HEK293T (cell line): Measurements from ENCODE around the gene MEIOC.

Experiments
- CTBP1 ChIP-seq: fragments of 450-650 bp; IDR thresholded peaks from 2 replicates; pipeline ENCODE4 v1.6.1; 2016; ENCODE audit warnings: borderline replicate concordance
- ELF4 ChIP-seq: fragments of 450-650 bp; IDR thresholded peaks from 2 replicates; pipeline ENCODE4 v1.6.1; 2017; ENCODE audit warnings: antibody characterized with exemption
- FOXA1 ChIP-seq: fragments of 450-650 bp; IDR thresholded peaks from 2 replicates; pipeline ENCODE4 v1.6.1; 2016; ENCODE audit warnings: mild to moderate bottlenecking
- FOXK2 ChIP-seq: fragments of 450-650 bp; IDR thresholded peaks from 2 replicates; pipeline ENCODE4 v1.6.1; 2016; ENCODE audit warnings: mild to moderate bottlenecking
- FOXM1 ChIP-seq: fragments of 450-650 bp; IDR thresholded peaks from 2 replicates; pipeline ENCODE4 v1.6.1; 2017; ENCODE audit warnings: mild to moderate bottlenecking, borderline replicate concordance
- HDGF ChIP-seq: fragments of 450-650 bp; IDR thresholded peaks from 2 replicates; pipeline ENCODE4 v1.6.1; 2017; ENCODE audit warnings: antibody characterized with exemption, borderline replicate concordance
- L3MBTL2 ChIP-seq: fragments of 450-650 bp; conservative IDR thresholded peaks from 2 replicates; pipeline ENCODE4 v1.6.1; 2016; ENCODE audit warnings: mild to moderate bottlenecking
- SUZ12 ChIP-seq: fragments of 450-650 bp; IDR thresholded peaks from 2 replicates; pipeline ENCODE4 v1.6.1; 2016; ENCODE audit warnings: mild to moderate bottlenecking
- TARDBP ChIP-seq: fragments of 450-650 bp; IDR thresholded peaks from 2 replicates; pipeline ENCODE4 v1.6.1; 2016
- ZNF384 ChIP-seq: fragments of 450-650 bp; IDR thresholded peaks from 2 replicates; pipeline ENCODE4 v1.6.1; 2016
- TF ChIP-seq, protein P1 (sequence below): fragments of 450-650 bp; IDR thresholded peaks from 2 replicates; pipeline ENCODE4 v1.6.1; 2016

DNA sequence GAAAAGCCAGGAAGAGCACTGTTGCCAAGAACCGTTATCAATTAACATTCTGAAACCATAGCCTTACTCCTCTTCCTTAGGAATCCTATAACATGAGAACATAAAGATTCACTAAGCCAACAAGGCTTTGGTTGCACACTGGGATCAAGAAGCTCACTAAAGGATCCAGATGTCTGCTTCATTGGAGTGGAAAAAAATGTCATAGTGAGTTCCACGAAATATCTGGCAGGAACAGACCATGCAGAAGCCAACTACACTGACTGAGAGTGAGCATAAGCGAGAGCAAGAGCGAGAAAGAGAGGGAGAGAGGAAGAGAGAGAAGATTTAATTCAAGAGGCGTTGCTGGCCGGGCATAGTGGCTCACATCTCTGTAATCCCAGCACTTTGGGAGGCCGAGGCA is 13.4 kb upstream of the MEIOC start:
- TF ChIP-seq FOXK2 (no peak), HDGF (no peak), ELF4 (no peak), ZNF384 (no peak), SUZ12 (no peak), L3MBTL2 (no peak), FOXA1 (no peak), CTBP1 (no peak), FOXM1 (no peak), TARDBP (no peak)
- TF ChIP-seq, protein P1, sequence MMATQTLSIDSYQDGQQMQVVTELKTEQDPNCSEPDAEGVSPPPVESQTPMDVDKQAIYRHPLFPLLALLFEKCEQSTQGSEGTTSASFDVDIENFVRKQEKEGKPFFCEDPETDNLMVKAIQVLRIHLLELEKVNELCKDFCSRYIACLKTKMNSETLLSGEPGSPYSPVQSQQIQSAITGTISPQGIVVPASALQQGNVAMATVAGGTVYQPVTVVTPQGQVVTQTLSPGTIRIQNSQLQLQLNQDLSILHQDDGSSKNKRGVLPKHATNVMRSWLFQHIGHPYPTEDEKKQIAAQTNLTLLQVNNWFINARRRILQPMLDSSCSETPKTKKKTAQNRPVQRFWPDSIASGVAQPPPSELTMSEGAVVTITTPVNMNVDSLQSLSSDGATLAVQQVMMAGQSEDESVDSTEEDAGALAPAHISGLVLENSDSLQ: no peak
